Retinal pigment epithelial cell (primary cell): Measurements from ENCODE around the gene PARD3.

ENCODE experiments used
- DNase-seq: peaks from one replicate; pipeline ENCODE4 v3.0.0-alpha.2; 2010; ENCODE audit warnings: low read depth
- H3K4me3 ChIP-seq: 2 replicates; pipeline ENCODE4 v1.5.1; 2011; ENCODE audit warnings: mild to moderate bottlenecking, low read length, control low read depth, moderate library complexity
- CTCF ChIP-seq: conservative IDR thresholded peaks from 2 replicates; pipeline ENCODE4 v1.5.1; 2011; ENCODE audit warnings: low read depth, low read length, control low read depth, inconsistent platforms

The PARD3 gene

GRCh38 chr10:34237898-34238455, 577.1 kb downstream of the PARD3 start:
- DNase-seq: no peak
- TF ChIP-seq CTCF: no peak
- H3K4me3 ChIP-seq: no peak overlapping the region

GRCh38 chr10:34236931-34237330, 578.2 kb downstream of the PARD3 start:
- H3K4me3 ChIP-seq: no peak overlapping the region
- no peak for DNase-seq

GRCh38 chr10:34235164-34235832, 579.8 kb downstream of the PARD3 start:
- no peak for TF ChIP-seq CTCF
- H3K4me3 ChIP-seq: no peak overlapping the region
- no peak for DNase-seq

More at GRCh38 chr10:34236931-34237330, 578.2 kb downstream of the PARD3 start:
- TF ChIP-seq CTCF: no peak

GRCh38 chr10:34232481-34232880, 582.6 kb downstream of the PARD3 start:
- no peak overlapping the region for H3K4me3 ChIP-seq
- DNase-seq: no peak
- no peak for TF ChIP-seq CTCF

GRCh38 chr10:34231441-34232180, 583.5 kb downstream of the PARD3 start:
- no peak for TF ChIP-seq CTCF
- no peak for DNase-seq
- no peak overlapping the region for H3K4me3 ChIP-seq

- no peak for DNase-seq
- TF ChIP-seq CTCF: no peak
- no peak overlapping the region for H3K4me3 ChIP-seq
These were observed 585.2 kb downstream of the PARD3 start for GRCh38 chr10:34229917-34230316.
